MCF 10A (cell line): ENCODE data around the gene EFCC1. TPM values are rescaled to one million over a fixed set of nuclear protein-coding genes. Genes with fewer than 3 reads are reported as not detected.

Source experiments
- BruUV-seq: library from RNA; stranded (reverse); fragments of 400-500 nt; replicated peaks from 2 replicates; lab custom pipeline; 2021; lab: Mats Ljungman, UMichigan
- CTCF ChIA-PET: fragments of 300-600 bp; sonication (Branson Sonifier 250); formaldehyde crosslinking; extraction: SDS; loops from one replicate; lab custom pipeline; 2021; ENCODE audit warnings: antibody characterized with exemption, inconsistent platforms; lab: Yijun Ruan, JAX
- POLR2A ChIA-PET: fragments of 300-600, 350-650 bp; sonication (Branson Sonifier 250); formaldehyde crosslinking; extraction: SDS; loops from one replicate; lab custom pipeline; 2020; ENCODE audit warnings: antibody characterized with exemption, inconsistent platforms; lab: Yijun Ruan, JAX
- DNase-seq: peaks from one replicate; pipeline ENCODE4 v3.0.0-alpha.2; 2018; ENCODE audit not compliant: unreplicated experiment
- H3K27ac Mint-ChIP-seq: one replicate; pipeline ENCODE4 v1.8.0; 2022; ENCODE audit warnings: mild to moderate bottlenecking, low read depth, mixed read lengths; ENCODE audit not compliant: unreplicated experiment
- H3K27me3 Mint-ChIP-seq: one replicate; pipeline ENCODE4 v1.8.0; 2022; ENCODE audit warnings: mixed read lengths; ENCODE audit not compliant: insufficient read depth, unreplicated experiment
- H3K36me3 Mint-ChIP-seq: one replicate; pipeline ENCODE4 v1.8.0; 2022; ENCODE audit warnings: mild to moderate bottlenecking, moderate library complexity, mixed read lengths; ENCODE audit not compliant: insufficient read depth, unreplicated experiment
- H3K4me1 Mint-ChIP-seq: one replicate; pipeline ENCODE4 v1.8.0; 2022; ENCODE audit warnings: mixed read lengths; ENCODE audit not compliant: insufficient read depth, unreplicated experiment
- H3K4me3 Mint-ChIP-seq: one replicate; pipeline ENCODE4 v1.8.0; 2022; ENCODE audit warnings: mild to moderate bottlenecking, moderate library complexity, mixed read lengths; ENCODE audit not compliant: unreplicated experiment
- H3K9me3 Mint-ChIP-seq: one replicate; pipeline ENCODE4 v1.8.0; 2022; ENCODE audit warnings: mixed read lengths; ENCODE audit not compliant: unreplicated experiment
- CTCF ChIP-seq: fragments of 200-600 bp; IDR thresholded peaks from one replicate; pipeline ENCODE4 v1.8.0; 2022; ENCODE audit warnings: antibody characterized with exemption, mild to moderate bottlenecking; ENCODE audit not compliant: unreplicated experiment
- intact Hi-C: fragments of 100-400 bp; cut with micrococcal nuclease; formaldehyde crosslinking; loops from 2 replicates; pipeline ENCODE4 v1.14.1; 2022
- total RNA-seq: library from RNA; stranded (reverse); gene quantifications from 2 replicates; pipeline ENCODE4 v1.2.3, GENCODE V29; 2022

EFCC1 gene
- total RNA-seq, 1 experiment from 2014 or later = not detected

GRCh38 chr3:129001806-129002572 lies 885 bp downstream of the EFCC1 start:
- H3K4me3 Mint-ChIP-seq = no peak overlapping the region
- intact Hi-C loops = no loop called here
- H3K9me3 Mint-ChIP-seq = no peaks in the 10 kb centered on the region
- H3K36me3 Mint-ChIP-seq = no peaks in the 10 kb centered on the region
- no peak overlapping the region for H3K27ac Mint-ChIP-seq
- peaks cover 56% of the 10 kb centered on the region for H3K27me3 Mint-ChIP-seq
- no peak for DNase-seq
- no peak for TF ChIP-seq CTCF
- no TSS peak for BruUV-seq
- H3K4me1 Mint-ChIP-seq = no peaks in the 10 kb centered on the region
- ChIA-PET CTCF (no interaction called here), POLR2A (no interaction called here)

- no peak overlapping the region for H3K4me3 Mint-ChIP-seq
- ChIA-PET POLR2A (no interaction called here), CTCF (interaction anchor here (0.5 to 1.3 kb wide), 5 partner anchors 8 to 688 kb away, joined by 3 to 5 read pairs (median 4); partner anchors contain the start of gene CFAP92)
- peaks cover 65% of the 10 kb centered on the region for H3K27me3 Mint-ChIP-seq
- H3K27ac Mint-ChIP-seq = no peak overlapping the region
- no peaks in the 10 kb centered on the region for H3K9me3 Mint-ChIP-seq
- no peaks in the 10 kb centered on the region for H3K4me1 Mint-ChIP-seq
- intact Hi-C loops = no loop called here
- H3K36me3 Mint-ChIP-seq = no peaks in the 10 kb centered on the region
- DNase-seq = no peak
- TF ChIP-seq CTCF = no peak
- no TSS peak for BruUV-seq
Observed at GRCh38 chr3:129002573-129003569, 1.8 kb downstream of the EFCC1 start.

GRCh38 chr3:129003578-129004112 lies 2.5 kb downstream of the EFCC1 start:
- Mint-ChIP-seq H3K36me3 (no peaks in the 10 kb centered on the region), H3K4me1 (no peaks in the 10 kb centered on the region), H3K27ac (no peak overlapping the region), H3K9me3 (no peaks in the 10 kb centered on the region), H3K4me3 (no peak overlapping the region), H3K27me3 (peaks cover 66% of the 10 kb centered on the region)
- no TSS peak for BruUV-seq
- intact Hi-C loops = no loop called here
- POLR2A ChIA-PET = no interaction called here
- CTCF ChIA-PET = interaction anchor here (0.6 to 1.3 kb wide), 6 partner anchors 9 to 688 kb away, joined by 3 to 5 read pairs (median 3); partner anchors contain the start of gene CFAP92
- peak; percentile 24 for TF ChIP-seq CTCF
- peak; percentile 60 for DNase-seq
